HepG2 (cell line): Measurements from ENCODE around the gene SMIM20. TPM values are rescaled to one million over a fixed set of nuclear protein-coding genes. Genes with fewer than 3 reads are reported as not detected.

Experiments
- ATAC-seq: fragments of 200-7000 bp; cut with Tn5 transposase; 3 replicates; pipeline ENCODE4 v1.9.1; 2020; ENCODE audit warnings: mild to moderate bottlenecking, moderate library complexity
- BruUV-seq: library from RNA; stranded (reverse); fragments of 400-500 nt; replicated peaks from 2 replicates; lab custom pipeline; 2021; lab: Mats Ljungman, UMichigan
- CTCF ChIA-PET: fragments of 300-600 bp; formaldehyde crosslinking; extraction: SDS; loops from one replicate; lab custom pipeline; 2021; ENCODE audit warnings: low total read pairs, inconsistent platforms, low intra/inter-chr PET ratio; lab: Yijun Ruan, JAX
- POLR2A ChIA-PET: fragments of 350-600 bp; sonication (Branson Sonifier 250); formaldehyde crosslinking; loops from one replicate; lab custom pipeline; 2020; ENCODE audit warnings: antibody characterized with exemption, inconsistent platforms; lab: Yijun Ruan, JAX
- DNase-seq: peaks from one replicate; pipeline ENCODE4 v3.0.0-alpha.2; 2015; ENCODE audit warnings: low spot score
- FAIRE-seq: peaks from 3 replicates; lab custom pipeline; 2011; peaks lifted over from hg19 to GRCh38; lab: Jason Lieb, UNC
- H2AFZ ChIP-seq: one replicate; pipeline ENCODE4 v1.6.1; 2011; ENCODE audit warnings: low read length, inconsistent platforms
- H3K27ac ChIP-seq: fragments of 300-600 bp; 3 replicates; pipeline ENCODE4 v1.8.0; 2011; ENCODE audit warnings: mixed run types, mild to moderate bottlenecking, mixed read lengths, low read length, inconsistent platforms; ENCODE audit not compliant: insufficient read depth; ENCODE audit errors: extremely low read length
- H3K27me3 ChIP-seq, 2 experiments: fragments of 200-600 bp in 1 of 2; 2 replicates in 1 of 2; 3 replicates in 1 of 2; pipeline versions ENCODE4 v1.6.0 to v1.8.0; 2011; ENCODE audit warnings: low read length in 2 of 2, mild to moderate bottlenecking in 2 of 2, moderate library complexity in 2 of 2, inconsistent platforms in 1 of 2; ENCODE audit not compliant: insufficient read depth in 2 of 2, control insufficient read depth in 1 of 2
- H3K36me3 ChIP-seq, 2 experiments: fragments of 200-600 bp in 1 of 2; replicated peaks in 1 of 2; 2 replicates in 1 of 2; 3 replicates in 1 of 2; pipeline versions ENCODE4 v1.5.1 to v1.8.0; 2011; ENCODE audit warnings: low read length in 2 of 2, inconsistent platforms in 1 of 2; ENCODE audit not compliant: insufficient read depth in 2 of 2, control insufficient read depth in 1 of 2
- H3K4me1 ChIP-seq: 2 replicates; pipeline ENCODE4 v1.5.1; 2012; ENCODE audit warnings: low read length, inconsistent platforms; ENCODE audit not compliant: insufficient read depth
- H3K4me2 ChIP-seq: 2 replicates; pipeline ENCODE4 v1.6.0; 2011; ENCODE audit warnings: low read depth, low read length, inconsistent platforms
- H3K4me3 ChIP-seq, 3 experiments: fragments of 200-600 bp in 1 of 3; sonication (generic), shearing (Covaris generic) in 1 of 3; replicated peaks in 1 of 3; 2 replicates each; pipeline ENCODE4 v1.5.1; 2011 to 2016; ENCODE audit warnings: low read length in 3 of 3, inconsistent platforms in 2 of 3, low read depth in 2 of 3, mild to moderate bottlenecking in 2 of 3, control low read depth in 1 of 3, mixed read lengths in 1 of 3; ENCODE audit not compliant: insufficient read depth in 1 of 3
- H3K79me2 ChIP-seq: one replicate; pipeline ENCODE4 v1.6.1; 2011; ENCODE audit warnings: low read length, inconsistent platforms; ENCODE audit not compliant: insufficient read depth
- H3K9ac ChIP-seq: 2 replicates; pipeline ENCODE4 v1.6.0; 2011; ENCODE audit warnings: mild to moderate bottlenecking, low read depth, low read length, inconsistent platforms; ENCODE audit not compliant: insufficient read depth
- H3K9me3 ChIP-seq: 2 replicates; pipeline ENCODE4 v1.5.1; 2012; ENCODE audit warnings: mild to moderate bottlenecking, low read length
- H4K20me1 ChIP-seq: 2 replicates; pipeline ENCODE4 v1.6.0; 2011; ENCODE audit warnings: inconsistent platforms, mild to moderate bottlenecking, low read length, moderate library complexity; ENCODE audit not compliant: insufficient read depth
- CENPX ChIP-seq: sonication (generic); formaldehyde crosslinking; IDR thresholded peaks from 2 replicates; pipeline ENCODE4 v1.9.0; 2021; ENCODE audit warnings: mild to moderate bottlenecking, missing genetic modification reagents, moderate library complexity
- JDP2 ChIP-seq: sonication (generic); formaldehyde crosslinking; IDR thresholded peaks from 2 replicates; pipeline ENCODE4 v1.8.1; 2022; ENCODE audit warnings: missing genetic modification reagents, borderline replicate concordance
- PRPF4 ChIP-seq: fragments of 200-400 bp; formaldehyde crosslinking; IDR thresholded peaks from 2 replicates; pipeline ENCODE4 v1.6.1; 2016; ENCODE audit warnings: low read length, low read depth; ENCODE audit not compliant: poor library complexity, severe bottlenecking
- ZNF225 ChIP-seq: sonication (generic); formaldehyde crosslinking; IDR thresholded peaks from 2 replicates; pipeline ENCODE4 v1.4.0; 2020; ENCODE audit warnings: mild to moderate bottlenecking, missing genetic modification reagents
- ZNF484 ChIP-seq: sonication (generic); formaldehyde crosslinking; IDR thresholded peaks from 2 replicates; pipeline ENCODE4 v1.5.1; 2020; ENCODE audit warnings: mild to moderate bottlenecking, low read depth, missing genetic modification reagents, borderline replicate concordance
- ZNF547 ChIP-seq: sonication (generic); formaldehyde crosslinking; IDR thresholded peaks from 2 replicates; pipeline ENCODE4 v1.5.1; 2020; ENCODE audit warnings: mild to moderate bottlenecking, missing genetic modification reagents
- ZNF691 ChIP-seq: sonication (generic); formaldehyde crosslinking; IDR thresholded peaks from 2 replicates; pipeline ENCODE4 v1.4.0; 2020; ENCODE audit warnings: missing genetic modification reagents, low read depth, mild to moderate bottlenecking, borderline replicate concordance
- ZSCAN30 ChIP-seq: sonication (generic); formaldehyde crosslinking; IDR thresholded peaks from 2 replicates; pipeline ENCODE4 v1.5.0; 2020; ENCODE audit warnings: mild to moderate bottlenecking, missing genetic modification reagents
- WGBS: methylation state at CpG from one replicate; pipeline ENCODE4 v1.1.6; 2017; ENCODE audit warnings: low lambda C conversion rate; 5-methylcytosine and 5-hydroxymethylcytosine counted together
- in situ Hi-C: cut with HindIII; loops from 2 replicates; pipeline ENCODE4 v1.10.0; 2017; ENCODE audit warnings: low pct_unique_long_range_greater_than_20kb; ENCODE audit not compliant: extremely low pct_ligation_motif_present
- intact Hi-C: fragments of 100-400 bp; cut with micrococcal nuclease; formaldehyde crosslinking; loops from one replicate; pipeline ENCODE4 v1.10.0; 2022; ENCODE audit not compliant: unreplicated experiment
- polyA plus RNA-seq, 8 experiments: library from polyadenylated mRNA; depleted of rRNA in 3 of 8; stranded (reverse) in 7 of 8; unstranded in 1 of 8; fragments of >200 nt; fragmentation: Illumina TruSeq in 4 of 8; extraction: Trizol in 4 of 8; gene quantifications; 2 replicates each; pipeline versions ENCODE4 v1.2.1 to v1.2.3, GENCODE V29; 2011 to 2016; ENCODE audit warnings: low read depth in 4 of 8, missing spikeins in 1 of 8, mixed read lengths in 1 of 8; ENCODE audit not compliant: insufficient read depth in 1 of 8
- total RNA-seq, 5 experiments: library from RNA; depleted of rRNA; stranded (reverse); fragments of >200 nt; fragmentation: Illumina TruSeq; extraction: Trizol; gene quantifications; 2 replicates each; pipeline ENCODE4 v1.2.3, GENCODE V29; 2016; ENCODE audit warnings: low read depth in 1 of 5

The SMIM20 gene
- total and polyA plus RNA-seq, 2 of the 13 experiments (the other 11 are each of a cell fraction or from before 2014, with no cell fraction given) = 26.3 to 30.2 TPM

DNA sequence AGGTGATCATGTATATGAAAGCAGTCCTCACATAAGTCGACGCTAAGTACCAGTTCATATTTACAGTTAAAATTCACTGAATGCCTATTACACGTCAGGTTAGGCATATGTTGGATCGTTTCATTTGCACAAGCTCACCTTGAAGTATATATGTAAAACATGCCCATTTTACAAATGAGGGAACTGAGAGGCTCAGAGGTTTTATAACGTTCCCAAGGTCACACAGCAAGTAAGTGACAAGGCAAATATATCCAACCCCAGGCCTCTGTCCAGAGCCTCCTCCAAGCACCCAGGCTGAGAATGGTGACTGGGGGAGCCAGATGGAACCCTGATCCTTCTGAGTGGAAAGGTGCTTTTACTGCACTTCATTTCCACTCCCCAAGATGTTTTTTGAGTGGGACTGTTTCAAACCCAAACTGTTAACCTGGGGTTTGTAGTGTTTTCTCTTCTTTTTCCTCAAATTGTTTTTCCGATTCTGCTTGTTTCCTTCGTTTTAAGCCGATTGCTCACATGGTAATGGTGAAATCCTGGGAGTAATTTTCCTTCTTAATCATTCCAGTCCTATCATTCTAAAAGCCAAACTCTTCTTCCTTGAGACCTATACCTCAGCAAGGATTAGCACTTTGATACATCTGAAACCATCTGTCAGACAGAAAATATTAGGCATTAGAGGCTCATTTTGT is 791 bp downstream of the SMIM20 start (continued):
- TF ChIP-seq ZNF691 (CRISPR knock-in tag) (0 out of 2 replicates have a peak, but pooled peaks have one; percentile 4), ZNF547 (CRISPR knock-in tag) (no peak), ZNF225 (CRISPR knock-in tag) (no peak), JDP2 (CRISPR knock-in tag) (no peak), ZNF484 (CRISPR knock-in tag) (no peak), ZSCAN30 (CRISPR knock-in tag) (peak; percentile 78; the same call in 1 of the 2 replicates)

DNA sequence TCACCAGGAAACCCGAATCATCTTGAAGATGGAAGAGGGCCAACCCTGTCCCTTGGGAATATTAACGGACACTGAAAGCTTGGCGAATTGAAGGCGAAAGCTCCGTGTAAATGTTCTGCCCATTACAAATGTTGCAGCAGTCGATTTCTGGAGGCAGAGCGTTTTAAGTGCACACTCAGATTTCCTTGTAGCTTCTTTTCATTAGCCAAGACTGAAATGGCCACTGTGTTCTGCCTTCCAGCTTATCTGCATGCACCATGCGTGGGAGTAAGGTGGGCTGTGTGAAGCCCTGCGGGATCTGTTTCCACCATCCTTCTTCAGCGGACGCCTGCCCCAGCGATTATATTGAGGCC is 1.3 kb downstream of the SMIM20 start:
- CTCF ChIA-PET = no interaction called here
- in situ Hi-C loops = no loop called here

More for the DNA sequence above, 1.3 kb downstream of the SMIM20 start:
- ATAC-seq (no peak), FAIRE-seq (no peak), DNase-seq (no peak)
- no peaks in the 10 kb centered on the region for H3K36me3 ChIP-seq
- H3K9ac ChIP-seq = peak overlapping the region; percentile 88; the same call in 1 of the 2 replicates
- H3K9me3 ChIP-seq = no peaks in the 10 kb centered on the region
- peak overlapping the region; percentile 96 for H3K27ac ChIP-seq
- TF ChIP-seq CENPX (CRISPR knock-in tag) = no peak
- TF ChIP-seq PRPF4 = peak; percentile 68
- H3K27me3 ChIP-seq = no peaks in the 10 kb centered on the region; a peak in 1 of 5 replicates
- H2AFZ ChIP-seq = no peak overlapping the region
- intact Hi-C loops = no loop called here
- 98% methylated on average over 12 of the region's 12 CpGs for WGBS
- H4K20me1 ChIP-seq = no peaks in the 10 kb centered on the region
- H3K4me1 ChIP-seq = peaks cover 61% of the 10 kb centered on the region
- H3K4me3 ChIP-seq = peak overlapping the region in 1 of 3 experiments; percentile 79; a peak in 1 of 6 replicates
- POLR2A ChIA-PET = no interaction called here
- no TSS peak for BruUV-seq
- H3K79me2 ChIP-seq = peaks cover 9% of the 10 kb centered on the region
- H3K4me2 ChIP-seq = peak overlapping the region; percentile 91
